Hepatocyte (in vitro differentiated cells): ENCODE results near the gene TTLL3.
"Not testable (repeated sequence)": the region's sequence is repeated elsewhere in the genome, so short reads cannot be mapped to it uniquely, and the experiment has no call there.

Experiments used
- EZH2 ChIP-seq: fragments of 200-600 bp; sonication (generic); IDR thresholded peaks from 2 replicates; pipeline ENCODE4 v1.6.1; 2016; ENCODE audit warnings: antibody characterized with exemption, mild to moderate bottlenecking, borderline replicate concordance
- TF ChIP-seq, protein P1 (sequence below): fragments of 200-600 bp; sonication (generic); IDR thresholded peaks from 2 replicates; pipeline ENCODE4 v1.5.1; 2016; ENCODE audit warnings: antibody characterized with exemption, mild to moderate bottlenecking; ENCODE audit not compliant: poor library complexity

DNA sequence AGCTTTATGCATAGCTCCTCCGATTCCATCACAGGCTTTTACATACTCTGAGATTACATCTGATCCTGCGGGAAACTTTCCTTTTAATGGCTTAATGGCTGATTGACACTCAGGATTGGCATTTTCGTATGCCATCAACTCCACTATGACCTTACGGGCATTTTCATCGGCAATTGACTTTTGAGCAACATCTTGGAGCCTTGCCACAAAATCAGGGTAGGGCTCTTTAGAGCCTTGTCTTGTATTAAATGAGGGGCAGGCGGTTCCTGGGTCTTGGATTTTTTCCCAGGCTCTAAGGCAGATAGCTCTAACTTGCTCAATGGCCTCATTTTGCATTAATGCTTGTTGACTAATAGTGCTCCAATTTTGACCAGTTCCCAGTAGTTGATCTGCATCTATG is 41.9 kb downstream of the TTLL3 start:
- TF ChIP-seq, protein P1, sequence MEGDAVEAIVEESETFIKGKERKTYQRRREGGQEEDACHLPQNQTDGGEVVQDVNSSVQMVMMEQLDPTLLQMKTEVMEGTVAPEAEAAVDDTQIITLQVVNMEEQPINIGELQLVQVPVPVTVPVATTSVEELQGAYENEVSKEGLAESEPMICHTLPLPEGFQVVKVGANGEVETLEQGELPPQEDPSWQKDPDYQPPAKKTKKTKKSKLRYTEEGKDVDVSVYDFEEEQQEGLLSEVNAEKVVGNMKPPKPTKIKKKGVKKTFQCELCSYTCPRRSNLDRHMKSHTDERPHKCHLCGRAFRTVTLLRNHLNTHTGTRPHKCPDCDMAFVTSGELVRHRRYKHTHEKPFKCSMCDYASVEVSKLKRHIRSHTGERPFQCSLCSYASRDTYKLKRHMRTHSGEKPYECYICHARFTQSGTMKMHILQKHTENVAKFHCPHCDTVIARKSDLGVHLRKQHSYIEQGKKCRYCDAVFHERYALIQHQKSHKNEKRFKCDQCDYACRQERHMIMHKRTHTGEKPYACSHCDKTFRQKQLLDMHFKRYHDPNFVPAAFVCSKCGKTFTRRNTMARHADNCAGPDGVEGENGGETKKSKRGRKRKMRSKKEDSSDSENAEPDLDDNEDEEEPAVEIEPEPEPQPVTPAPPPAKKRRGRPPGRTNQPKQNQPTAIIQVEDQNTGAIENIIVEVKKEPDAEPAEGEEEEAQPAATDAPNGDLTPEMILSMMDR: not testable (repeated sequence)
- TF ChIP-seq EZH2: not testable (repeated sequence)
